A549 (cell line): ENCODE data around the gene RAB26. TPM values are rescaled to one million over a fixed set of nuclear protein-coding genes. Genes with fewer than 3 reads are reported as not detected.

Source experiments
- ATAC-seq, 2 experiments: fragments of 200-7000 bp in 1 of 2; fragments of >200 bp in 1 of 2; cut with Nextera tagmentation in 1 of 2; cut with Tn5 transposase in 1 of 2; 3 replicates each; pipeline versions ENCODE4 v1.8.0 to v1.9.1; 2018 to 2020; ENCODE audit warnings: mild to moderate bottlenecking in 1 of 2, moderate library complexity in 1 of 2
- CTCF ChIA-PET: fragments of 300-600 bp; sonication (Branson Sonifier 250); formaldehyde crosslinking; extraction: SDS; loops from one replicate; lab custom pipeline; 2021; ENCODE audit warnings: antibody characterized with exemption, inconsistent platforms; lab: Yijun Ruan, JAX
- POLR2A ChIA-PET: fragments of 350-600 bp; formaldehyde crosslinking; extraction: SDS; loops from one replicate; lab custom pipeline; 2021; ENCODE audit warnings: antibody characterized with exemption, inconsistent platforms; lab: Yijun Ruan, JAX
- DNase-seq, 2 experiments: peaks; one replicate each; pipeline versions ENCODE4 v3.0.0 to v3.0.0-alpha.2; 2011 to 2016; ENCODE audit warnings: low read depth in 1 of 2, low spot score in 1 of 2
- FAIRE-seq: peaks from 2 replicates; lab custom pipeline; 2011; peaks lifted over from hg19 to GRCh38; lab: Jason Lieb, UNC
- H3K27ac ChIP-seq, 2 experiments: fragments of >200 bp; sonication (Bioruptor Twin); formaldehyde crosslinking; 3 replicates each; pipeline ENCODE4 v1.5.1; 2016 to 2017
- H3K4me1 ChIP-seq: fragments of >200 bp; sonication (Bioruptor Twin); formaldehyde crosslinking; 3 replicates; pipeline ENCODE4 v1.6.1; 2016
- H3K4me2 ChIP-seq: fragments of >200 bp; sonication (Bioruptor Twin); formaldehyde crosslinking; 3 replicates; pipeline ENCODE4 v1.6.1; 2016
- H3K4me3 ChIP-seq: fragments of >200 bp; sonication (Bioruptor Twin); formaldehyde crosslinking; 3 replicates; pipeline ENCODE4 v1.5.1; 2016
- H3K9me3 ChIP-seq: fragments of >200 bp; sonication (Bioruptor Twin); formaldehyde crosslinking; 3 replicates; pipeline ENCODE4 v1.6.1; 2016
- BCL3 ChIP-seq: fragments of >200 bp; sonication (Bioruptor Twin); formaldehyde crosslinking; IDR thresholded peaks from 3 replicates; pipeline ENCODE4 v1.6.1; 2016
- CBX2 ChIP-seq: fragments of 200-600 bp; sonication (generic); IDR thresholded peaks from 2 replicates; pipeline ENCODE4 v1.6.1; 2016; ENCODE audit warnings: low read depth, mild to moderate bottlenecking, borderline replicate concordance
- E2F6 ChIP-seq: IDR thresholded peaks from 2 replicates; pipeline ENCODE4 v1.6.1; 2012; ENCODE audit warnings: low read depth, borderline replicate concordance
- EHF ChIP-seq: fragments of 250-450 bp; sonication (Bioruptor Pico); IDR thresholded peaks from 2 replicates; pipeline ENCODE4 v1.5.0; 2020; ENCODE audit warnings: mild to moderate bottlenecking
- ELK1 ChIP-seq: fragments of 150-350 bp; IDR thresholded peaks from 2 replicates; pipeline ENCODE4 v1.6.1; 2014; ENCODE audit warnings: low read depth, mild to moderate bottlenecking, low read length
- GATA3 ChIP-seq: IDR thresholded peaks from 2 replicates; pipeline ENCODE4 v1.6.1; 2012; ENCODE audit warnings: borderline replicate concordance
- HEYL ChIP-seq: fragments of 250-450 bp; sonication (Bioruptor Pico); IDR thresholded peaks from 2 replicates; pipeline ENCODE4 v1.8.0; 2021; ENCODE audit warnings: mild to moderate bottlenecking, moderate library complexity
- HOXA7 ChIP-seq: fragments of 250-450 bp; sonication (Bioruptor Pico); IDR thresholded peaks from 2 replicates; pipeline ENCODE4 v1.5.0; 2020; ENCODE audit warnings: mild to moderate bottlenecking, moderate library complexity
- HOXB5 ChIP-seq: fragments of 250-450 bp; sonication (Bioruptor Pico); IDR thresholded peaks from 2 replicates; pipeline ENCODE4 v1.5.0; 2020; ENCODE audit warnings: mild to moderate bottlenecking, moderate library complexity
- JUN ChIP-seq, 2 experiments: fragments of >200 bp; sonication (Bioruptor Twin); formaldehyde crosslinking; IDR thresholded peaks; 2 replicates in 1 of 2; 3 replicates in 1 of 2; pipeline ENCODE4 v1.6.1; 2016 to 2017
- KDM1A ChIP-seq: fragments of 200-600 bp; sonication (generic); IDR thresholded peaks from 2 replicates; pipeline ENCODE4 v1.6.1; 2016; ENCODE audit warnings: low read depth, mild to moderate bottlenecking
- NPAS2 ChIP-seq: fragments of 250-450 bp; sonication (Bioruptor Pico); IDR thresholded peaks from 2 replicates; pipeline ENCODE4 v1.8.0; 2022; ENCODE audit warnings: mild to moderate bottlenecking, moderate library complexity, borderline replicate concordance
- NR3C1 ChIP-seq: fragments of >200 bp; sonication (Bioruptor Twin); formaldehyde crosslinking; IDR thresholded peaks from 3 replicates; pipeline ENCODE4 v1.6.1; 2017
- POLR2A ChIP-seq: IDR thresholded peaks from 2 replicates; pipeline ENCODE4 v1.6.1; 2012; ENCODE audit warnings: mild to moderate bottlenecking, low read length
- POLR2AphosphoS2 ChIP-seq: conservative IDR thresholded peaks from 2 replicates; pipeline ENCODE4 v1.6.1; 2012; ENCODE audit warnings: low read length, improper control_type of control experiment, inconsistent platforms
- RAD21 ChIP-seq, 2 experiments: fragments of >200 bp in 1 of 2; sonication (Bioruptor Twin) in 1 of 2; formaldehyde crosslinking in 1 of 2; IDR thresholded peaks in 1 of 2; conservative IDR thresholded peaks in 1 of 2; 2 replicates in 1 of 2; 3 replicates in 1 of 2; pipeline ENCODE4 v1.6.1; 2012 to 2018; ENCODE audit warnings: inconsistent platforms in 1 of 2
- RARB ChIP-seq: fragments of 250-450 bp; sonication (Bioruptor Pico); IDR thresholded peaks from 2 replicates; pipeline ENCODE4 v1.8.0; 2021; ENCODE audit warnings: mild to moderate bottlenecking, moderate library complexity
- RCOR1 ChIP-seq: fragments of 150-350 bp; IDR thresholded peaks from 2 replicates; pipeline ENCODE4 v1.6.1; 2014; ENCODE audit warnings: antibody characterized with exemption, low read length, low read depth
- REST ChIP-seq: fragments of 200-600 bp; sonication (generic); IDR thresholded peaks from 2 replicates; pipeline ENCODE4 v1.6.1; 2016; ENCODE audit warnings: antibody characterized with exemption, mild to moderate bottlenecking, moderate library complexity
- USF2 ChIP-seq: fragments of 450-650 bp; IDR thresholded peaks from 2 replicates; pipeline ENCODE4 v1.6.1; 2014; ENCODE audit warnings: antibody characterized with exemption
- ZC3H11A ChIP-seq: fragments of 450-650 bp; IDR thresholded peaks from 2 replicates; pipeline ENCODE4 v1.6.1; 2014; ENCODE audit warnings: antibody characterized with exemption, mild to moderate bottlenecking
- ZFP36 ChIP-seq: fragments of 450-650 bp; IDR thresholded peaks from 2 replicates; pipeline ENCODE4 v1.6.1; 2014; ENCODE audit warnings: borderline replicate concordance; ENCODE audit not compliant: partially characterized antibody
- ZNF302 ChIP-seq: fragments of 250-450 bp; sonication (Bioruptor Pico); IDR thresholded peaks from 2 replicates; pipeline ENCODE4 v1.9.0; 2021; ENCODE audit warnings: inconsistent platforms, mild to moderate bottlenecking, moderate library complexity
- WGBS: methylation state at CpG from one replicate; pipeline ENCODE4 v1.1.6; 2017; ENCODE audit errors: missing lambda C conversion rate; 5-methylcytosine and 5-hydroxymethylcytosine counted together
- polyA plus RNA-seq, 4 experiments: library from polyadenylated mRNA; depleted of rRNA in 3 of 4; stranded (reverse); fragments of >200 nt; fragmentation: RNase III in 1 of 4; extraction: RNeasy Plus Mini Kit Qiagen cat#74134 plus additional on column Dnase treatment in 1 of 4; gene quantifications; 2 replicates in 3 of 4; 3 replicates in 1 of 4; pipeline ENCODE4 v1.2.3, GENCODE V29; 2011 to 2017

Gene RAB26
- polyA plus RNA-seq, 2 of the 4 experiments (the other 2 are of a cell fraction), result 6.7 TPM

- CTCF ChIA-PET, result interaction anchor here (1.1 to 1.2 kb wide), 3 partner anchors 10 to 262 kb away, joined by 3 read pairs; no protein-coding TSS in a partner anchor
- no peak for FAIRE-seq
- Histone ChIP-seq H3K4me2 (no peak overlapping the region), H3K9me3 (no peaks in the 10 kb centered on the region), H3K4me1 (peaks cover 17% of the 10 kb centered on the region), H3K27ac (no peak overlapping the region), H3K4me3 (no peak overlapping the region)
- POLR2A ChIA-PET, result interaction anchor here (1.0 to 1.8 kb wide), 2 partner anchors 44 to 52 kb away, joined by 3 to 4 read pairs; partner anchors contain the start of genes ECI1 and TRAF7
- no peak for TF ChIP-seq ZC3H11A
- no peak for TF ChIP-seq REST
- TF ChIP-seq E2F6, result no peak
- TF ChIP-seq JUN (IDR thresholded peaks at IDR 0.05), result no peak
- TF ChIP-seq ZNF302 (CRISPR knock-in tag), result no peak
- TF ChIP-seq GATA3, result no peak
- no peak for TF ChIP-seq POLR2AphosphoS2
- TF ChIP-seq POLR2A, result no peak
- no peak for TF ChIP-seq NR3C1
- TF ChIP-seq CBX2, result no peak
- TF ChIP-seq RCOR1, result no peak
- no peak for TF ChIP-seq HEYL
- no peak for TF ChIP-seq KDM1A
- no peak for TF ChIP-seq ELK1
- TF ChIP-seq USF2, result no peak
- TF ChIP-seq RARB (CRISPR knock-in tag), result no peak
- TF ChIP-seq EHF (CRISPR knock-in tag), result no peak
- no peak for TF ChIP-seq HOXA7 (CRISPR knock-in tag)
- no peak for TF ChIP-seq NPAS2 (CRISPR knock-in tag)
- no peak for DNase-seq
- no peak for ATAC-seq
- WGBS, result 86% methylated on average over 1 of the region's 5 CpGs
These were observed 50.7 kb downstream of the RAB26 start for GRCh38 chr16:2199095-2199494.

GRCh38 chr16:2199621-2200139, 51.3 kb downstream of the RAB26 start:
- no peak overlapping the region for H3K4me3 ChIP-seq
- ChIA-PET POLR2A (interaction anchor here (1.8 kb wide), 1 partner anchor 44 kb away, joined by 4 read pairs; the partner anchor contains the start of gene TRAF7), CTCF (interaction anchor here (1.1 to 1.2 kb wide), 3 partner anchors 11 to 262 kb away, joined by 3 read pairs; no protein-coding TSS in a partner anchor)
- FAIRE-seq, result no peak
- H3K9me3 ChIP-seq, result no peaks in the 10 kb centered on the region
- 85% methylated on average over 14 of the region's 14 CpGs for WGBS
- TF ChIP-seq BCL3 (no peak), RAD21 (conservative IDR thresholded peaks at IDR 0.05 in 1 of 2, IDR thresholded peaks at IDR 0.05 in 1 of 2) (no peak), HOXB5 (CRISPR knock-in tag) (no peak), GATA3 (no peak), ZFP36 (no peak), USF2 (no peak)
- peaks cover 11% of the 10 kb centered on the region for H3K4me1 ChIP-seq
- no peak for ATAC-seq
- DNase-seq, result no peak
- H3K27ac ChIP-seq, result no peak overlapping the region
- no peak overlapping the region for H3K4me2 ChIP-seq
